ENCODE measurements around the gene GABRA5.

DNA sequence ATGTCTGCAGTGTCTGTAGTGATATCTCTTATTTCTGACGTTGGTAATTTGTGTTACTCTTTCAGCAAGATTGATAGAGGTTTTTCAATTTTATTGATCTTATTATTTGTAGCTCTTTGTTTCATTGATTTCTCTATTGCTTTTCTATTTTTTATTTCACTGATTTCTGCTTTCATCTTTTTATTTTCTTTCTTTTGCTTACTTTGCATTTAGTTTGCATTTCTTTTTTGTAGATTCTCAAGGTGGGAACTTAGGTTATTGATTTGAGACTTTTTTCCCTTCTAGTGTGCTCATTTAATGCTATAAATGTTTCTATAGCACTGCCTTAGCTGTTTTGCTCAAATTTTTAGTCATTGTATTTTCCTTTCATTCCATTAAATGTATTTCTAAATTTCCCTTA lies 54.6 kb downstream of the GABRA5 start:
- TF ChIP-seq, protein P1, sequence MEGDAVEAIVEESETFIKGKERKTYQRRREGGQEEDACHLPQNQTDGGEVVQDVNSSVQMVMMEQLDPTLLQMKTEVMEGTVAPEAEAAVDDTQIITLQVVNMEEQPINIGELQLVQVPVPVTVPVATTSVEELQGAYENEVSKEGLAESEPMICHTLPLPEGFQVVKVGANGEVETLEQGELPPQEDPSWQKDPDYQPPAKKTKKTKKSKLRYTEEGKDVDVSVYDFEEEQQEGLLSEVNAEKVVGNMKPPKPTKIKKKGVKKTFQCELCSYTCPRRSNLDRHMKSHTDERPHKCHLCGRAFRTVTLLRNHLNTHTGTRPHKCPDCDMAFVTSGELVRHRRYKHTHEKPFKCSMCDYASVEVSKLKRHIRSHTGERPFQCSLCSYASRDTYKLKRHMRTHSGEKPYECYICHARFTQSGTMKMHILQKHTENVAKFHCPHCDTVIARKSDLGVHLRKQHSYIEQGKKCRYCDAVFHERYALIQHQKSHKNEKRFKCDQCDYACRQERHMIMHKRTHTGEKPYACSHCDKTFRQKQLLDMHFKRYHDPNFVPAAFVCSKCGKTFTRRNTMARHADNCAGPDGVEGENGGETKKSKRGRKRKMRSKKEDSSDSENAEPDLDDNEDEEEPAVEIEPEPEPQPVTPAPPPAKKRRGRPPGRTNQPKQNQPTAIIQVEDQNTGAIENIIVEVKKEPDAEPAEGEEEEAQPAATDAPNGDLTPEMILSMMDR (conservative IDR thresholded peaks at IDR 0.05 in 1 of 2, IDR thresholded peaks at IDR 0.05 in 1 of 2; ENCODE audit: extremely low read depth in 1 of 2, insufficient read depth in 1 of 2, low read depth in 1 of 2, low read length in 2 of 2), result no peak
- no peak for TF ChIP-seq EZH2 (IDR thresholded peaks at IDR 0.05; ENCODE audit: borderline replicate concordance, low read length)

Measured in mammary epithelial cell (primary cell).